PC-3 (cell line): ENCODE data around the gene RIMS4. TPM values are rescaled to one million over a fixed set of nuclear protein-coding genes. Genes with fewer than 3 reads are reported as not detected.

ENCODE experiments used
- ATAC-seq: fragments of 200-7000 bp; cut with Tn5 transposase; 2 replicates; pipeline ENCODE4 v1.9.1; 2020; ENCODE audit warnings: mild to moderate bottlenecking, moderate library complexity
- BruUV-seq: library from RNA; stranded (reverse); fragments of 400-500 nt; replicated peaks from 2 replicates; lab custom pipeline; 2021; lab: Mats Ljungman, UMichigan
- CTCF ChIA-PET: fragments of 300-600 bp; sonication (Branson Sonifier 250); formaldehyde crosslinking; loops from one replicate; lab custom pipeline; 2022; ENCODE audit warnings: antibody characterized with exemption; lab: Charles Lee
- POLR2A ChIA-PET: fragments of 300-600 bp; sonication (Branson Sonifier 250); formaldehyde crosslinking; loops from one replicate; lab custom pipeline; 2022; ENCODE audit warnings: antibody characterized with exemption; ENCODE audit not compliant: unreplicated experiment; lab: Charles Lee
- DNase-seq: peaks from one replicate; pipeline ENCODE4 v3.0.0-alpha.2; 2015
- H2AFZ ChIP-seq: fragments of 300-600 bp; sonication (generic); 2 replicates; pipeline ENCODE4 v1.6.0; 2016; ENCODE audit warnings: antibody characterized with exemption, low read length
- H3F3A ChIP-seq: fragments of 300-600 bp; sonication (generic); one replicate; pipeline ENCODE4 v1.6.0; 2017; ENCODE audit warnings: antibody characterized with exemption, low read length, control low read depth, mild to moderate bottlenecking; ENCODE audit not compliant: unreplicated experiment
- H3K27ac ChIP-seq: fragments of 300-600 bp; sonication (generic); 2 replicates; pipeline ENCODE4 v1.5.1; 2016; ENCODE audit warnings: mild to moderate bottlenecking, low read length
- H3K27me3 ChIP-seq: fragments of 300-600 bp; sonication (generic); 2 replicates; pipeline ENCODE4 v1.6.1; 2016; ENCODE audit warnings: low read length, mixed read lengths
- H3K36me3 ChIP-seq: fragments of 300-600 bp; sonication (generic); 2 replicates; pipeline ENCODE4 v1.6.1; 2016; ENCODE audit warnings: low read depth, mixed run types, low read length, mixed read lengths
- H3K4me1 ChIP-seq: fragments of 300-600 bp; sonication (generic); 2 replicates; pipeline ENCODE4 v1.5.1; 2016; ENCODE audit warnings: low read length; ENCODE audit not compliant: insufficient read depth
- H3K4me2 ChIP-seq: fragments of 300-600 bp; sonication (generic); 2 replicates; pipeline ENCODE4 v1.6.0; 2016; ENCODE audit warnings: low read length
- H3K4me3 ChIP-seq: fragments of 300-600 bp; sonication (generic); 2 replicates; pipeline ENCODE4 v1.5.1; 2016; ENCODE audit warnings: mild to moderate bottlenecking, low read length, mixed read lengths
- H3K79me2 ChIP-seq: fragments of 300-600 bp; sonication (generic); 2 replicates; pipeline ENCODE4 v1.6.1; 2017; ENCODE audit warnings: low read length, mixed read lengths
- H3K9ac ChIP-seq: fragments of 300-600 bp; sonication (generic); 2 replicates; pipeline ENCODE4 v1.6.0; 2016; ENCODE audit warnings: mild to moderate bottlenecking, low read length
- H3K9me2 ChIP-seq: fragments of 300-600 bp; sonication (generic); replicated peaks from 2 replicates; pipeline ENCODE4 v1.6.1; 2016; ENCODE audit warnings: mixed run types, low read length, mixed read lengths
- H3K9me3 ChIP-seq: fragments of 300-600 bp; sonication (generic); 2 replicates; pipeline ENCODE4 v1.6.1; 2016; ENCODE audit warnings: low read length, mixed read lengths
- H4K20me1 ChIP-seq: fragments of 300-600 bp; sonication (generic); 2 replicates; pipeline ENCODE4 v1.6.1; 2016; ENCODE audit warnings: low read length, mixed read lengths
- CTCF ChIP-seq: fragments of 300-600 bp; sonication (generic); conservative IDR thresholded peaks from 2 replicates; pipeline ENCODE4 v1.5.1; 2017; ENCODE audit warnings: antibody characterized with exemption, low read depth, mild to moderate bottlenecking, low read length
- EZH2 ChIP-seq: fragments of 300-600 bp; sonication (generic); IDR thresholded peaks from one replicate; pipeline ENCODE4 v1.6.1; 2017; ENCODE audit warnings: antibody characterized with exemption, mild to moderate bottlenecking, low read length; ENCODE audit not compliant: unreplicated experiment
- EZH2phosphoT487 ChIP-seq: fragments of 300-600 bp; sonication (generic); IDR thresholded peaks from 2 replicates; pipeline ENCODE4 v1.6.1; 2018; ENCODE audit warnings: mild to moderate bottlenecking, antibody characterized with exemption, low read length, borderline replicate concordance
- intact Hi-C: fragments of 100-400 bp; cut with micrococcal nuclease; formaldehyde crosslinking; loops from 2 replicates; pipeline ENCODE4 v1.9.0; 2023
- total RNA-seq: library from RNA; depleted of rRNA; stranded (reverse); fragments of >200 nt; gene quantifications from 2 replicates; pipeline ENCODE4 v1.2.3, GENCODE V29; 2014

The RIMS4 gene
- total RNA-seq, 1 experiment from 2014 or later, result 0.04 TPM

GRCh38 chr20:44727039-44727438 lies 83.3 kb downstream of the RIMS4 start:
- CTCF ChIA-PET, result no interaction called here
- no peak overlapping the region for H3K27ac ChIP-seq

GRCh38 chr20:44725837-44726236 lies 84.5 kb downstream of the RIMS4 start:
- POLR2A ChIA-PET, result no interaction called here
- no peak overlapping the region for H3K4me3 ChIP-seq
- no peaks in the 10 kb centered on the region for H3K27me3 ChIP-seq
- H3K27ac ChIP-seq, result no peak overlapping the region
- H3K36me3 ChIP-seq, result no peaks in the 10 kb centered on the region
- no peak for TF ChIP-seq EZH2phosphoT487
- TF ChIP-seq EZH2, result no peak
- TF ChIP-seq CTCF, result no peak
- no peaks in the 10 kb centered on the region for H3F3A ChIP-seq
- DNase-seq (no peak), ATAC-seq (no peak)
- no peak overlapping the region for H3K4me2 ChIP-seq
- H4K20me1 ChIP-seq, result no peaks in the 10 kb centered on the region
- H3K79me2 ChIP-seq, result no peaks in the 10 kb centered on the region
- H3K4me1 ChIP-seq, result peaks cover 33% of the 10 kb centered on the region
- intact Hi-C loops, result no loop called here
- H3K9me2 ChIP-seq, result no peaks in the 10 kb centered on the region
- no peak overlapping the region for H3K9ac ChIP-seq
- no TSS peak for BruUV-seq
- no peaks in the 10 kb centered on the region for H3K9me3 ChIP-seq
- no peak overlapping the region for H2AFZ ChIP-seq
- CTCF ChIA-PET, result no interaction called here

More at GRCh38 chr20:44727039-44727438, 83.3 kb downstream of the RIMS4 start:
- ATAC-seq, result no peak
- POLR2A ChIA-PET, result no interaction called here
- no peaks in the 10 kb centered on the region for H3K9me2 ChIP-seq
- H3F3A ChIP-seq, result no peaks in the 10 kb centered on the region
- H2AFZ ChIP-seq, result no peak overlapping the region
- H3K79me2 ChIP-seq, result no peaks in the 10 kb centered on the region
- peaks cover 31% of the 10 kb centered on the region for H3K4me1 ChIP-seq
- no peaks in the 10 kb centered on the region for H3K27me3 ChIP-seq
- no peaks in the 10 kb centered on the region for H4K20me1 ChIP-seq
- H3K4me2 ChIP-seq, result no peak overlapping the region
- H3K9ac ChIP-seq, result no peak overlapping the region
- no peaks in the 10 kb centered on the region for H3K36me3 ChIP-seq
- H3K9me3 ChIP-seq, result no peaks in the 10 kb centered on the region
- no TSS peak for BruUV-seq
- TF ChIP-seq EZH2 (no peak), EZH2phosphoT487 (no peak), CTCF (no peak)
- intact Hi-C loops, result no loop called here
- H3K4me3 ChIP-seq, result no peak overlapping the region
- no peak for DNase-seq

GRCh38 chr20:44724423-44725091 lies 85.8 kb downstream of the RIMS4 start:
- peaks cover 33% of the 10 kb centered on the region for H3K4me1 ChIP-seq
- H3K27ac ChIP-seq, result no peak overlapping the region
- ChIA-PET POLR2A (no interaction called here), CTCF (no interaction called here)
- H3F3A ChIP-seq, result no peaks in the 10 kb centered on the region
- no peaks in the 10 kb centered on the region for H3K9me2 ChIP-seq
- H3K9ac ChIP-seq, result no peak overlapping the region
- no peak overlapping the region for H2AFZ ChIP-seq
- ATAC-seq (no peak), DNase-seq (no peak)
- no peaks in the 10 kb centered on the region for H3K79me2 ChIP-seq
- BruUV-seq, result no TSS peak
- H3K4me2 ChIP-seq, result no peak overlapping the region
- no peak overlapping the region for H3K4me3 ChIP-seq
- intact Hi-C loops, result no loop called here
- no peaks in the 10 kb centered on the region for H4K20me1 ChIP-seq
- no peak for TF ChIP-seq EZH2
- no peak for TF ChIP-seq CTCF
- no peak for TF ChIP-seq EZH2phosphoT487
- no peaks in the 10 kb centered on the region for H3K36me3 ChIP-seq
- H3K27me3 ChIP-seq, result no peaks in the 10 kb centered on the region
- H3K9me3 ChIP-seq, result no peaks in the 10 kb centered on the region
